Measurements from ENCODE around the gene CENPE.

- TF ChIP-seq POLR2A (IDR thresholded peaks at IDR 0.05) (no peak), CTCF (IDR thresholded peaks at IDR 0.05) (peak in 4 of 7 experiments; percentile 20 to 45 (median 32))
These were observed 6.0 kb upstream of the CENPE start for GRCh38 chr4:103204111-103204510.

All from body of pancreas (tissue), 4 donors.